GM19372 (cell line): ENCODE results near the gene ASB2.

Experiments
- ATAC-seq: cut with Tn5 transposase; IDR thresholded peaks from one replicate; pipeline ENCODE4 v1.9.1; 2021; ENCODE audit warnings: mild to moderate bottlenecking, low read depth, moderate library complexity; ENCODE audit not compliant: unreplicated experiment

The ASB2 gene

GRCh38 chr14:94001501-94002396 lies 25.4 kb upstream of the ASB2 start:
- ATAC-seq: peak; percentile 58

DNA sequence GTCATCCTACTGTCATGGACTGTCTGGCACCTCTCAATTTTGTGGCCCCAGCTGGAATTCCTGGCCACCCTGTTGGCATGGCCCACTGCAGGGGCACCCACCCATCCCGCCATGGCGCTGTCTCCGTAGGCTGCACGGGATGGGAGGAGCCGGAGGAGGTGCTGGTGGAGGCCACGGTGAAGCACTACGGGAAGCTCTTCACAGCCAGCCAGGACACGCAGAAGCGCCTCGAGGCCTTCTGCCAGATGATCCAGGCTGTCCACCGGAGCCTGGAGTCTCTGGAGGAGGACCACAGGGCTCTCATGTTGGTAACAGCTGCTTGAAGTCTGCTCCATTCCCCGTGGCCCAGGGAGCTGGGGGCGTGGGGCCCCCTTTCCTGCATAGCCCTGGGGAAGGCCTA lies 24.6 kb upstream of the ASB2 start:
- no peak for ATAC-seq

DNA sequence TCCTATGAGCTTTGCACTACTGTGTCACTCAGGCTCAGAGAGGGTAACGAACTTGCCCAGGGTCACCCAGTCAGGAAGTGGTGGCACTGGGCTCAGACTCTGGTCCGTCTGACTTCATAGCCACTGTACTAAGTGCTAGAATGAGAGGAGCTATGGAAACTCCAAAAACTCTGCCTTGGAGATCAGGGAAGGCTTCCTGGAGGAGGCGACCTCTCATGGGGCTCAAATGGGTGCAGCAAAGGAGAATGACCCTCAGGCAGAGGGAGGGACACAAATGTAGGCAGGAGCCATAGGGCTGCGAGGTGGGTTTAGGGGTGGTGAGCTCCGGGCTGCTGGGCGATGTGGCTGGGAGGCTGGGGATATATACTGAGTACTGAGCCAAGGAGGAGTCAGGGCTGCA lies 23.9 kb upstream of the ASB2 start:
- ATAC-seq: no peak

GRCh38 chr14:93999573-93999972 lies 23.2 kb upstream of the ASB2 start:
- ATAC-seq: no peak

DNA sequence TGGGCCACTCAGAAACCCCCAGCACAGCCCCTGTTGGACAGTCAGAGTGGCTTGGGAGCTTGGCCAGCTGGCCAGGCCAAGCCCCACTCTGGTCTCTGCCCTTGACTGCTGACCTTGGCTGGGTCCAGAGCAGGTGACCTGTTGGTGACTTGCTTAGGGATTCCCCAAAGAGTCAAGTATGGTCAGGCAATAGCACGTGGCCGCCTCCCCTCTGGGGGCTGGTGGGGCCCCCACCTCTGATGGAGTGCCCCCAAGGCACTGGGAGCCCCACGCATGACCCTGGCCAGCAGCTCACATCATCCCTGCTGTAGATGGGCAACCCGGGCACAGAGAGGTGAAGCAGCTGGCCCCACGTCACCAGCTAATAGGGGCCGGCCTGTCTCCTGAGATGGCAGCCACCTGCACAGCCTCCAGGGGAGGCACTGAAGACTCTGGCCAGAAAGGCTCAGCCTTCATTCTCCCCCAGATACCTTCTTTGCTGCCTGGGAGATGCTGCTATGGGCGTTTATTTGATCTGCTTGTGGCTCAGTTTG lies 22.6 kb upstream of the ASB2 start:
- no peak for ATAC-seq

- ATAC-seq: no peak
Observed at GRCh38 chr14:93997916-93998870, 21.8 kb upstream of the ASB2 start.

DNA sequence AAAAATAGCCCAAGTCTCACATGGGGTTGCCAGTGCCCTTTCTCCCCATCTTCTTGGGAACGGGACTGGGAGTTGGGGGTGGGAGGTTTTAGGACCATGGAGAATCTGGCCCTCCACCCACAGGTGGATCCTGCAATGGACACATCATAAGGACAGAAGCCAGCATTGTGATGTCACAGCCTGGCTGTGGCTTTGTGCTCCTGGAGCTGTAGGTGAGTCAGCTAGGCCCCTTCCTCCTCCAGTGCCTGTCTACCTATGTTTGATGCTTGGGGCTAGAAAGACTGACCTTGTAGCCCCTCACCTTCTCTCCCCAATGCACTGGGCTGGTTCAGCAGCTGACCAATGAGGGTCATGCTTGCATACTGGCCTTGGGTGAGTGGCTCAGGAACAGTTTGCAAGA lies 20.7 kb upstream of the ASB2 start, which contains the start of gene CCDC197:
Gene CCDC197 (plus strand): TSS at position 220 of the 400 bp plus-strand sequence. CDS start 831 bp downstream, outside the sequence.
- ATAC-seq: no peak

DNA sequence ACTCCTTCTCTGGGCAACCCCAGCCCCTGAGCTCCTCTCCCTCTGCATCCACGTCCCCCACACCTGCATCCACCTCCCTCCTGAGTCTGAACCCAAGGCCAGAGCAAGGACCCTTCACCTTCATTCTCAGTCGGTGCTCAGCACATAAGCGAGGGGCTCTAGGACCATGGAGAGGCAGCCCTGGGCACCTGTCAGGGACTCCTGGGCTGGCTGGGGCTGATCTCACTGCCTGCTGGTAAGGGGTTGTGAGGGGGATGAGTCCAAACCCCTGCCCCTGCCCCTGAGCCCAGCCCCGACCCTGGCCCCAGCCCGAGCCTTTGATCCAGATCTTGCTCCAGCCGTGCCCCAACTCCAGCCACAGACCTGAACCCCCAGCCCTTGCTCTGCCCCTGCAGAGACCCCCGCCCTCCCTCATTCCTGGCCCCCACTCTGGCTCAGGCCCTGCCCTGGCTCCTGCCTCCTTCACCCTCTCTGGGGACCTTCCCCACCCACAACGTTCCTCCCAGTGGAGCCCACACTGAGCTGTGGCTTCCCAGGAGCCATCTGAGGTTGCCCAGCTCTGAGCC lies 19.8 kb upstream of the ASB2 start:
- ATAC-seq: no peak

DNA sequence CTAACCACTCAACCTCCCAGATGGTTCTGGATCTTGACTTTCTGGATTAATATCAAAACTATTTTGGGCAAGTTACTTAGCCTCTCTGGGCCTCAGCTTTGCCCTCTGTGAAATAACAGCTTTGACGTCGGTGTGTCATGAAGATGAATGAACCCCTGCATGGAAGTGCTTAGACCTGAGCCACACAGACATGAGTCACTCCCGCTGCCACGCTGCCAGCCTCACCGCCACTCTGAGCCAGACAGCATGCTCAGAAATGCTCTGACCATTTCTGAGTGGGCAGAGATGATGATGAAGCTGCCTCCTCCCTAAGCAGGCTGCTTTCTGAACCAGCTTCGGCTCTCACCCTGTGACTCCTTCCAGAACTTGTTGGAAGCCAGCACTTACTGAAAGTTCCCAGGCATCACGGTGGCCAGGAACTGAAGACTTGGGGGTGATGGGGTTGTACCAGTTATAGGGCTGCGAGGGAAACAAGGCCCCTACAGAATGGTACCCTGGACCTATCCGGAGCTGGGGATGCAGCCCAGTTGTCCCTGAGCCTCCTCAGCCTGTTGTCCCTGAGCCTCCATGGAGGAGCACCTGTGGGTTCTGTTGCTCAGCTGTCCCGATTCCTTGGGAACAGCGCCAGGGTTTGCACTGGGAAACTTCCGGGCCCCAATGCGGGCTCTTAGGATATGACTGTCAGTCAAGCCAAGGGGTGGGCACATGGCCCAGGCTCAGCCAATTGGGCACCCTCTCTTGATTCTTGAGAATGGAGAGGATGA lies 18.7 kb upstream of the ASB2 start:
- ATAC-seq: no peak

GRCh38 chr14:93993382-93993781 lies 17.0 kb upstream of the ASB2 start:
- no peak for ATAC-seq

GRCh38 chr14:93991649-93992048 lies 15.3 kb upstream of the ASB2 start:
- ATAC-seq: no peak

GRCh38 chr14:93991212-93991611 lies 14.8 kb upstream of the ASB2 start:
- no peak for ATAC-seq

- peak; percentile 58 for ATAC-seq
Observed at GRCh38 chr14:93989939-93990338, 13.6 kb upstream of the ASB2 start.

- no peak for ATAC-seq
Observed at GRCh38 chr14:93987815-93988476, 11.6 kb upstream of the ASB2 start.

GRCh38 chr14:93987376-93987775 lies 11.0 kb upstream of the ASB2 start:
- no peak for ATAC-seq

GRCh38 chr14:93986955-93987354 lies 10.6 kb upstream of the ASB2 start:
- ATAC-seq: no peak

DNA sequence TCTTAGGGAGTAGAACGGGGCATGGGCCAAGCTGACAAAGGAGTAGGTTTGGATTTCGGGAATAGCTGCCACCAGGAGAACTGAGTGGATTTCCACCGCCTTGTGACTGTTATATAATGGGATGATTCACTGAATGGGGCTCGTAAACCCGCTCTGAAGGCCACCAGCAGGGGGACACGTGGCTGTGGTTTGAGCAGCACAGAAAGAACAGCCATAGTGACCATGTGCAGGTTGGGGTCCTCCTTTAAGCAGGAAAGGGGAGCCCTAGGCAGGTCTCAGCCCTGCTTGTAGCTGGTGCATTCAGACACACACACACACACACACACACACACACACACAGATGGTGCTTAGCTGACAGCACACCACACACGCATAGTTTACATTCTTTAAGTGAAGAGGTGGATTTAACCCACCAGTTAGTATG lies 8.6 kb upstream of the ASB2 start:
- ATAC-seq: no peak

GRCh38 chr14:93984070-93984469 lies 7.7 kb upstream of the ASB2 start:
- ATAC-seq: no peak

- no peak for ATAC-seq
Observed at GRCh38 chr14:93982230-93983007, 6.0 kb upstream of the ASB2 start.
